H9 (cell line): Measurements from ENCODE around the gene CELSR2. TPM values are rescaled to one million over a fixed set of nuclear protein-coding genes. Genes with fewer than 3 reads are reported as not detected.

Source experiments
- DNase-seq: peaks from one replicate; pipeline ENCODE4 v3.0.0-alpha.2; 2017
- H2AFZ ChIP-seq: one replicate; pipeline ENCODE4 v1.6.1; 2013; ENCODE audit warnings: mild to moderate bottlenecking, low read length, control low read depth, moderate library complexity
- H2AK5ac ChIP-seq: 2 replicates; pipeline ENCODE4 v1.6.1; 2013; ENCODE audit warnings: low read length, control low read depth, mixed read lengths; ENCODE audit not compliant: insufficient read length
- H2BK120ac ChIP-seq: one replicate; pipeline ENCODE4 v1.6.1; 2013; ENCODE audit warnings: low read depth, mild to moderate bottlenecking, low read length, control low read depth, inconsistent platforms; ENCODE audit not compliant: poor library complexity, severe bottlenecking
- H2BK12ac ChIP-seq: 2 replicates; pipeline ENCODE4 v1.6.1; 2013; ENCODE audit warnings: low read length, control low read depth, mixed read lengths, low read depth; ENCODE audit not compliant: insufficient read length
- H2BK15ac ChIP-seq: 2 replicates; pipeline ENCODE4 v1.6.1; 2013; ENCODE audit warnings: low read depth, low read length, control low read depth
- H2BK20ac ChIP-seq: one replicate; pipeline ENCODE4 v1.6.1; 2013; ENCODE audit warnings: low read depth, mild to moderate bottlenecking, low read length, control low read depth, inconsistent platforms; ENCODE audit not compliant: poor library complexity, severe bottlenecking
- H2BK5ac ChIP-seq: 2 replicates; pipeline ENCODE4 v1.6.1; 2013; ENCODE audit warnings: low read length, control low read depth, mixed read lengths; ENCODE audit not compliant: insufficient read length
- H3K14ac ChIP-seq: 2 replicates; pipeline ENCODE4 v1.6.1; 2013; ENCODE audit warnings: low read length, control low read depth; ENCODE audit not compliant: insufficient read depth
- H3K18ac ChIP-seq: 2 replicates; pipeline ENCODE4 v1.6.1; 2013; ENCODE audit warnings: low read depth, mild to moderate bottlenecking, mixed read lengths, low read length, control low read depth; ENCODE audit not compliant: insufficient read length
- H3K23ac ChIP-seq: 2 replicates; pipeline ENCODE4 v1.6.1; 2013; ENCODE audit warnings: low read length, control low read depth, mixed read lengths, low read depth; ENCODE audit not compliant: insufficient read length
- H3K23me2 ChIP-seq: 2 replicates; pipeline ENCODE4 v1.6.1; 2013; ENCODE audit warnings: low read depth, mild to moderate bottlenecking, mixed read lengths, low read length, control low read depth; ENCODE audit not compliant: insufficient read length, poor library complexity, severe bottlenecking
- H3K27ac ChIP-seq: 2 replicates; pipeline ENCODE4 v1.5.1; 2013; ENCODE audit warnings: low read length, control low read depth, mixed read lengths, low read depth; ENCODE audit not compliant: insufficient read length
- H3K27me3 ChIP-seq: 2 replicates; pipeline ENCODE4 v1.6.1; 2013; ENCODE audit warnings: low read length, control low read depth, inconsistent platforms; ENCODE audit not compliant: insufficient read depth
- H3K4ac ChIP-seq: 2 replicates; pipeline ENCODE4 v1.6.1; 2013; ENCODE audit warnings: low read depth, mild to moderate bottlenecking, control low read depth, inconsistent platforms, low read length, moderate library complexity
- H3K4me1 ChIP-seq: 2 replicates; pipeline ENCODE4 v1.6.1; 2013; ENCODE audit warnings: low read length, control low read depth, inconsistent platforms; ENCODE audit not compliant: insufficient read depth
- H3K4me2 ChIP-seq: 2 replicates; pipeline ENCODE4 v1.6.1; 2013; ENCODE audit warnings: low read length, control low read depth, mixed read lengths; ENCODE audit not compliant: insufficient read length, insufficient read depth
- H3K56ac ChIP-seq: 2 replicates; pipeline ENCODE4 v1.6.1; 2013; ENCODE audit warnings: low read depth, mild to moderate bottlenecking, mixed read lengths, low read length, control low read depth; ENCODE audit not compliant: insufficient read length
- H3K79me1 ChIP-seq: 2 replicates; pipeline ENCODE4 v1.6.1; 2013; ENCODE audit warnings: low read depth, mild to moderate bottlenecking, moderate library complexity, low read length, control low read depth, inconsistent platforms; ENCODE audit not compliant: insufficient read depth, poor library complexity, severe bottlenecking
- H3K79me2 ChIP-seq: 2 replicates; pipeline ENCODE4 v1.6.1; 2013; ENCODE audit warnings: low read length, control low read depth, inconsistent platforms; ENCODE audit not compliant: insufficient read depth
- H3K9ac ChIP-seq: 2 replicates; pipeline ENCODE4 v1.6.1; 2013; ENCODE audit warnings: low read length, control low read depth, mixed read lengths; ENCODE audit not compliant: insufficient read length; ENCODE audit errors: extremely low read depth
- H3K9me3 ChIP-seq: one replicate; pipeline ENCODE4 v1.6.1; 2013; ENCODE audit warnings: low read depth, low read length, inconsistent platforms; ENCODE audit not compliant: control insufficient read depth
- H3T11ph ChIP-seq: one replicate; pipeline ENCODE4 v1.6.1; 2013; ENCODE audit warnings: mild to moderate bottlenecking, low read length, control low read depth, inconsistent platforms
- H4K20me1 ChIP-seq: one replicate; pipeline ENCODE4 v1.6.1; 2013; ENCODE audit not compliant: control insufficient read depth, insufficient read length, insufficient read depth
- H4K5ac ChIP-seq: 2 replicates; pipeline ENCODE4 v1.6.1; 2013; ENCODE audit warnings: low read depth, mild to moderate bottlenecking, mixed read lengths, low read length, control low read depth; ENCODE audit not compliant: insufficient read length
- H4K8ac ChIP-seq: replicated peaks from 2 replicates; pipeline ENCODE4 v1.6.1; 2013; ENCODE audit warnings: low read length, control low read depth, mixed read lengths, low read depth; ENCODE audit not compliant: insufficient read length
- H4K91ac ChIP-seq: 2 replicates; pipeline ENCODE4 v1.6.1; 2013; ENCODE audit warnings: low read depth, mild to moderate bottlenecking, moderate library complexity, mixed read lengths, low read length, control low read depth; ENCODE audit not compliant: insufficient read length
- H3K27ac Mint-ChIP-seq, 3 experiments: 2 replicates in 2 of 3; 3 replicates in 1 of 3; pipeline ENCODE4 v1.8.0; 2020 to 2021; ENCODE audit warnings: mixed read lengths in 3 of 3, mild to moderate bottlenecking in 1 of 3, moderate library complexity in 1 of 3
- H3K27me3 Mint-ChIP-seq: 2 replicates; pipeline ENCODE4 v1.8.0; 2021; ENCODE audit warnings: low read depth, mild to moderate bottlenecking, moderate library complexity, mixed read lengths
- H3K36me3 Mint-ChIP-seq, 3 experiments: 2 replicates in 2 of 3; 3 replicates in 1 of 3; pipeline ENCODE4 v1.8.0; 2020 to 2021; ENCODE audit warnings: low read depth in 3 of 3, mixed read lengths in 3 of 3; ENCODE audit not compliant: insufficient read depth in 1 of 3
- H3K4me1 Mint-ChIP-seq, 2 experiments: 2 replicates each; pipeline ENCODE4 v1.8.0; 2020; ENCODE audit warnings: mixed read lengths in 2 of 2
- H3K4me3 Mint-ChIP-seq, 2 experiments: 2 replicates in 1 of 2; 3 replicates in 1 of 2; pipeline ENCODE4 v1.8.0; 2020 to 2021; ENCODE audit warnings: mild to moderate bottlenecking in 2 of 2, mixed read lengths in 2 of 2, moderate library complexity in 1 of 2
- H3K9me3 Mint-ChIP-seq, 2 experiments: 2 replicates in 1 of 2; 3 replicates in 1 of 2; pipeline ENCODE4 v1.8.0; 2020; ENCODE audit warnings: mild to moderate bottlenecking in 2 of 2, mixed read lengths in 2 of 2, moderate library complexity in 1 of 2
- WGBS: extraction: QIAGEN DNeasy Blood & Tissue Kit; methylation state at CpG from one replicate; pipeline ENCODE4 v1.1.7; 2013; ENCODE audit warnings: missing lambda C conversion rate, low lambda C conversion rate, mixed read lengths; ENCODE audit not compliant: insufficient read length; ENCODE audit errors: extremely low coverage; 5-methylcytosine and 5-hydroxymethylcytosine counted together
- total RNA-seq: library from RNA; stranded (reverse); gene quantifications from 2 replicates; pipeline ENCODE4 v1.2.1, GENCODE V29; 2021
- TF ChIP-seq, protein P1 (sequence below): fragments of 200-600 bp; sonication (generic); conservative IDR thresholded peaks from 3 replicates; pipeline ENCODE4 v1.8.0; 2021; ENCODE audit warnings: antibody characterized with exemption, mild to moderate bottlenecking

The CELSR2 gene
- total RNA-seq, 1 experiment from 2014 or later: 29.2 TPM

DNA sequence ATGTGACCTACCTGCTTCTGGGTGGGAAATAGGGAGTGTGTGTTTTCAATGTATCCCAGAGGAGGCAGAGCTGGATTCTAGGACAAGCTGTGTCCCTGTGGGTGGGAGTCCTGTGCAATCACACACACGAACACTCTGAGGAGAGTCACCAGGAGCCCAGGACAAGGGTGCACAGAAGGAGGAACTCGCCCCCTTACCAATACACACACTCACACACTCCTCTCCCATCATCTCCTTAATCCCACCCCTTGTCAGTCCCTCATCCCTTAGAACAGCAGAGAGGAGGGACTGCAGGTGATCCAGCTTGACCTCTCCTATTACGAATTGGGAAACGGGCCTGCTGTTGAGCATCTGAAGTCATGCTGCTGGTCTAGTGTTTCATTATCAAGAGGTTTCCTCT, 65.9 kb downstream of the CELSR2 start:
- Histone ChIP-seq H4K5ac (no peak overlapping the region), H4K8ac (no peak overlapping the region), H3K4ac (no peak overlapping the region), H3K18ac (no peak overlapping the region), H3K14ac (no peak overlapping the region), H3T11ph (no peak overlapping the region), H3K56ac (no peak overlapping the region), H3K27ac (no peak overlapping the region), H3K23ac (no peak overlapping the region), H4K20me1 (no peaks in the 10 kb centered on the region), H2BK120ac (no peak overlapping the region), H3K79me1 (no peaks in the 10 kb centered on the region), H3K9me3 (no peaks in the 10 kb centered on the region), H3K9ac (no peak overlapping the region), H3K4me2 (no peak overlapping the region), H3K27me3 (no peaks in the 10 kb centered on the region), H3K79me2 (no peaks in the 10 kb centered on the region), H2AFZ (no peak overlapping the region), H3K4me1 (no peaks in the 10 kb centered on the region), H2BK15ac (no peak overlapping the region), H2AK5ac (no peak overlapping the region), H2BK20ac (no peak overlapping the region), H4K91ac (no peak overlapping the region), H2BK12ac (no peak overlapping the region), H2BK5ac (no peak overlapping the region), H3K23me2 (no peaks in the 10 kb centered on the region)
- Mint-ChIP-seq H3K27me3 (no peaks in the 10 kb centered on the region), H3K4me1 (peaks cover 5% of the 10 kb centered on the region in 2 experiments), H3K9me3 (no peaks in the 10 kb centered on the region), H3K36me3 (peaks cover 23 to 68% (median 51%) of the 10 kb centered on the region in 3 experiments; a peak in 6 of 7 replicates), H3K4me3 (no peak overlapping the region), H3K27ac (no peak overlapping the region)
- no CpG with 5 or more reads among the region's 4 CpGs for WGBS
- no peak for DNase-seq
- TF ChIP-seq, protein P1, sequence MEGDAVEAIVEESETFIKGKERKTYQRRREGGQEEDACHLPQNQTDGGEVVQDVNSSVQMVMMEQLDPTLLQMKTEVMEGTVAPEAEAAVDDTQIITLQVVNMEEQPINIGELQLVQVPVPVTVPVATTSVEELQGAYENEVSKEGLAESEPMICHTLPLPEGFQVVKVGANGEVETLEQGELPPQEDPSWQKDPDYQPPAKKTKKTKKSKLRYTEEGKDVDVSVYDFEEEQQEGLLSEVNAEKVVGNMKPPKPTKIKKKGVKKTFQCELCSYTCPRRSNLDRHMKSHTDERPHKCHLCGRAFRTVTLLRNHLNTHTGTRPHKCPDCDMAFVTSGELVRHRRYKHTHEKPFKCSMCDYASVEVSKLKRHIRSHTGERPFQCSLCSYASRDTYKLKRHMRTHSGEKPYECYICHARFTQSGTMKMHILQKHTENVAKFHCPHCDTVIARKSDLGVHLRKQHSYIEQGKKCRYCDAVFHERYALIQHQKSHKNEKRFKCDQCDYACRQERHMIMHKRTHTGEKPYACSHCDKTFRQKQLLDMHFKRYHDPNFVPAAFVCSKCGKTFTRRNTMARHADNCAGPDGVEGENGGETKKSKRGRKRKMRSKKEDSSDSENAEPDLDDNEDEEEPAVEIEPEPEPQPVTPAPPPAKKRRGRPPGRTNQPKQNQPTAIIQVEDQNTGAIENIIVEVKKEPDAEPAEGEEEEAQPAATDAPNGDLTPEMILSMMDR: no peak
